Neural cell (in vitro differentiated cells): ENCODE measurements around the gene ZFYVE21. TPM values are rescaled to one million over a fixed set of nuclear protein-coding genes. Genes with fewer than 3 reads are reported as not detected.

Experiments used
- H2AFZ ChIP-seq: fragments of 200-600, 300-800 bp; sonication (generic), shearing (Covaris generic); 2 replicates; pipeline ENCODE4 v1.6.0; 2014; ENCODE audit warnings: low read depth, mild to moderate bottlenecking, antibody characterized with exemption, low read length, moderate library complexity
- H3F3A ChIP-seq: fragments of 200-600 bp; shearing (Covaris generic); 2 replicates; pipeline ENCODE4 v1.6.1; 2016; ENCODE audit warnings: mild to moderate bottlenecking, moderate library complexity, mixed read lengths, antibody characterized with exemption, low read length; ENCODE audit not compliant: insufficient read depth, poor library complexity, severe bottlenecking
- H3K27ac ChIP-seq: fragments of 200-600, 300-800 bp; sonication (generic), shearing (Covaris generic); 2 replicates; pipeline ENCODE4 v1.5.1; 2014; ENCODE audit warnings: mild to moderate bottlenecking, low read length, moderate library complexity
- H3K27me3 ChIP-seq: fragments of 300-800, 200-600 bp; sonication (generic), shearing (Covaris generic); 2 replicates; pipeline ENCODE4 v1.6.0; 2014; ENCODE audit warnings: mild to moderate bottlenecking, low read depth, low read length, moderate library complexity; ENCODE audit not compliant: insufficient read depth
- H3K36me3 ChIP-seq: fragments of 300-800, 200-600 bp; sonication (generic), shearing (Covaris generic); 2 replicates; pipeline ENCODE4 v1.5.1; 2014; ENCODE audit warnings: mild to moderate bottlenecking, antibody characterized with exemption, low read length, moderate library complexity; ENCODE audit not compliant: insufficient read depth
- H3K4me2 ChIP-seq: fragments of 300-800, 200-600 bp; sonication (generic), shearing (Covaris generic); 2 replicates; pipeline ENCODE4 v1.6.0; 2014; ENCODE audit warnings: mild to moderate bottlenecking, low read length
- H3K4me3 ChIP-seq: fragments of 300-800, 200-600 bp; sonication (generic), shearing (Covaris generic); 2 replicates; pipeline ENCODE4 v1.5.1; 2014; ENCODE audit warnings: mild to moderate bottlenecking, low read length, moderate library complexity
- H3K79me2 ChIP-seq: fragments of 200-600 bp; shearing (Covaris generic); replicated peaks from 2 replicates; pipeline ENCODE4 v1.6.0; 2014; ENCODE audit warnings: mild to moderate bottlenecking, low read length, moderate library complexity; ENCODE audit not compliant: insufficient read depth
- H3K9ac ChIP-seq: fragments of 300-800, 200-600 bp; sonication (generic), shearing (Covaris generic); 2 replicates; pipeline ENCODE4 v1.6.1; 2016; ENCODE audit warnings: mild to moderate bottlenecking, low read length, mixed read lengths
- H3K9me2 ChIP-seq: fragments of 200-600 bp; shearing (Covaris generic); 2 replicates; pipeline ENCODE4 v1.6.1; 2016; ENCODE audit warnings: mild to moderate bottlenecking, low read length, mixed read lengths; ENCODE audit not compliant: insufficient read depth
- H3K9me3 ChIP-seq: fragments of 200-600, 300-800 bp; sonication (generic), shearing (Covaris generic); 2 replicates; pipeline ENCODE4 v1.6.1; 2016; ENCODE audit warnings: mild to moderate bottlenecking, mixed run types, low read length, moderate library complexity, mixed read lengths
- H4K20me1 ChIP-seq: fragments of 200-600 bp; shearing (Covaris generic); 2 replicates; pipeline ENCODE4 v1.6.1; 2016; ENCODE audit warnings: mild to moderate bottlenecking, mixed run types; ENCODE audit not compliant: insufficient read depth
- EP300 ChIP-seq: fragments of 450-650 bp; conservative IDR thresholded peaks from 2 replicates; pipeline ENCODE4 v1.6.1; 2014; ENCODE audit warnings: antibody characterized with exemption, mild to moderate bottlenecking, moderate library complexity; ENCODE audit not compliant: poor library complexity, severe bottlenecking
- MXI1 ChIP-seq: fragments of 450-650 bp; conservative IDR thresholded peaks from 2 replicates; pipeline ENCODE4 v1.6.1; 2014; ENCODE audit warnings: antibody characterized with exemption, mild to moderate bottlenecking; ENCODE audit not compliant: poor library complexity, severe bottlenecking
- POLR2AphosphoS5 ChIP-seq: IDR thresholded peaks from 2 replicates; pipeline ENCODE4 v1.6.1; 2012
- RAD21 ChIP-seq: fragments of 450-650 bp; conservative IDR thresholded peaks from 2 replicates; pipeline ENCODE4 v1.6.1; 2014; ENCODE audit warnings: antibody characterized with exemption, mild to moderate bottlenecking, moderate library complexity
- REST ChIP-seq: IDR thresholded peaks from 2 replicates; pipeline ENCODE4 v1.6.1; 2012; ENCODE audit warnings: borderline replicate concordance
- TAF1 ChIP-seq: IDR thresholded peaks from 2 replicates; pipeline ENCODE4 v1.6.1; 2012; ENCODE audit warnings: low read depth
- polyA plus RNA-seq: library from polyadenylated mRNA; depleted of rRNA; stranded (reverse); fragments of >200 nt; gene quantifications from 2 replicates; pipeline ENCODE4 v1.2.3, GENCODE V29; 2014
- TF ChIP-seq, protein P1 (sequence below): fragments of 450-650 bp; IDR thresholded peaks from 2 replicates; pipeline ENCODE4 v1.5.1; 2014; ENCODE audit warnings: antibody characterized with exemption, mild to moderate bottlenecking, moderate library complexity; ENCODE audit not compliant: poor library complexity, severe bottlenecking

ZFYVE21 gene
- polyA plus RNA-seq, 1 donor from 2014 or later: 99.7 TPM

DNA sequence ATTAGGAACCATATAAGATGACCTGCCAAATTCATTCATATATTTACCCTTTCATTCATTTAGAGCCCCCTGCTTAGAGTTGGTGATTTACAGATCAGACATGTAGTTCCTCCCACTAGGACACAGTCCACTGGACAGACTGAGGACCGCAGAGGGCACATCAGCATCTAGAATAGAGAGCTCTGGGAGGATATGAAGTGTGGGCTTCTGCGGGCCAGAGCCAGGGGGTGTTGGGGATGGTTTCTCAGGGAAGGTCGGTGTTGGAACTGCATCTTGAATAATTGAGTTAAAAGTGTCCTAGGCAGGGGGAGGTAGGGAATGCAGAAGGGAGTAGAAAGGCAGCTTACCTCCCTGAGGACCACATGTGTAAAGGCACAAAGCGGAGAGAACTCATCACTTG lies 43.7 kb upstream of the ZFYVE21 start:
- no peak overlapping the region for H2AFZ ChIP-seq
- H3K4me3 ChIP-seq: no peak overlapping the region
- no peaks in the 10 kb centered on the region for H3F3A ChIP-seq
- no peaks in the 10 kb centered on the region for H3K27me3 ChIP-seq
- H4K20me1 ChIP-seq: no peaks in the 10 kb centered on the region
- H3K9me3 ChIP-seq: no peaks in the 10 kb centered on the region
- H3K27ac ChIP-seq: no peak overlapping the region
- H3K9ac ChIP-seq: no peak overlapping the region
- TF ChIP-seq TAF1 (no peak), RAD21 (no peak), REST (no peak), POLR2AphosphoS5 (no peak), MXI1 (no peak), EP300 (no peak)
- TF ChIP-seq, protein P1, sequence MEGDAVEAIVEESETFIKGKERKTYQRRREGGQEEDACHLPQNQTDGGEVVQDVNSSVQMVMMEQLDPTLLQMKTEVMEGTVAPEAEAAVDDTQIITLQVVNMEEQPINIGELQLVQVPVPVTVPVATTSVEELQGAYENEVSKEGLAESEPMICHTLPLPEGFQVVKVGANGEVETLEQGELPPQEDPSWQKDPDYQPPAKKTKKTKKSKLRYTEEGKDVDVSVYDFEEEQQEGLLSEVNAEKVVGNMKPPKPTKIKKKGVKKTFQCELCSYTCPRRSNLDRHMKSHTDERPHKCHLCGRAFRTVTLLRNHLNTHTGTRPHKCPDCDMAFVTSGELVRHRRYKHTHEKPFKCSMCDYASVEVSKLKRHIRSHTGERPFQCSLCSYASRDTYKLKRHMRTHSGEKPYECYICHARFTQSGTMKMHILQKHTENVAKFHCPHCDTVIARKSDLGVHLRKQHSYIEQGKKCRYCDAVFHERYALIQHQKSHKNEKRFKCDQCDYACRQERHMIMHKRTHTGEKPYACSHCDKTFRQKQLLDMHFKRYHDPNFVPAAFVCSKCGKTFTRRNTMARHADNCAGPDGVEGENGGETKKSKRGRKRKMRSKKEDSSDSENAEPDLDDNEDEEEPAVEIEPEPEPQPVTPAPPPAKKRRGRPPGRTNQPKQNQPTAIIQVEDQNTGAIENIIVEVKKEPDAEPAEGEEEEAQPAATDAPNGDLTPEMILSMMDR: no peak
- peaks cover 9% of the 10 kb centered on the region for H3K79me2 ChIP-seq
- no peak overlapping the region for H3K4me2 ChIP-seq
- no peaks in the 10 kb centered on the region for H3K9me2 ChIP-seq
- peaks cover 6% of the 10 kb centered on the region for H3K36me3 ChIP-seq

DNA sequence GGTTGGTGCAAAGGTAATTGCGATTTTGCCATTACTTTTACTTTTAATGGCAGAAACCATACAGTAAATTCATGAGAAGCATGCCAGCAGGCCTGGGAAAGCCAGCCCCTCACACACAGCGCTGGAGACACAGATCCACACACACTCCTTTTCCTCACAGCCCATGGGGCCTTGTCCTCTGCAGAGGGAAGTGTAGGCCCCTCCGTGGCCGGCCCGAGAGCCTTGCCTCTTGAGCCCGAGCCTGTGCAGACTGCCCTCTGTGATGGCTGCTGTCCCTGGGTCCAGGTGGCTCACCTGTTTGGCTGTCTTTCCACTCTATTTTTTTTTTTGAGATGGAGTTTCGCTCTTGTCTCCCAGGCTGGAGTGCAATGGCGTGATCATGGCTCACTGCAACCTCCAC lies 39.7 kb upstream of the ZFYVE21 start:
- Histone ChIP-seq H4K20me1 (no peaks in the 10 kb centered on the region), H3F3A (no peaks in the 10 kb centered on the region), H2AFZ (no peak overlapping the region), H3K4me2 (no peak overlapping the region), H3K79me2 (no peaks in the 10 kb centered on the region), H3K9ac (no peak overlapping the region), H3K27ac (no peak overlapping the region), H3K9me3 (no peaks in the 10 kb centered on the region), H3K9me2 (no peaks in the 10 kb centered on the region), H3K27me3 (no peaks in the 10 kb centered on the region), H3K36me3 (peaks cover 7% of the 10 kb centered on the region), H3K4me3 (no peak overlapping the region)
- TF ChIP-seq, protein P1: no peak
- TF ChIP-seq MXI1: no peak
